Activated CD4-positive, alpha-beta T cell treated with anti-CD3 and anti-CD28 coated beads, Interleukin-2, amount 50 U/mL, for 48 hours (primary cell): ENCODE data around the gene EXOC5.
"Not testable (repeated sequence)": the region's sequence is repeated elsewhere in the genome, so short reads cannot be mapped to it uniquely, and the experiment has no call there.

Experiments
- DNase-seq, 2 experiments: peaks; one replicate each; pipeline ENCODE4 v3.0.0-alpha.2; 2020

Gene EXOC5

DNA sequence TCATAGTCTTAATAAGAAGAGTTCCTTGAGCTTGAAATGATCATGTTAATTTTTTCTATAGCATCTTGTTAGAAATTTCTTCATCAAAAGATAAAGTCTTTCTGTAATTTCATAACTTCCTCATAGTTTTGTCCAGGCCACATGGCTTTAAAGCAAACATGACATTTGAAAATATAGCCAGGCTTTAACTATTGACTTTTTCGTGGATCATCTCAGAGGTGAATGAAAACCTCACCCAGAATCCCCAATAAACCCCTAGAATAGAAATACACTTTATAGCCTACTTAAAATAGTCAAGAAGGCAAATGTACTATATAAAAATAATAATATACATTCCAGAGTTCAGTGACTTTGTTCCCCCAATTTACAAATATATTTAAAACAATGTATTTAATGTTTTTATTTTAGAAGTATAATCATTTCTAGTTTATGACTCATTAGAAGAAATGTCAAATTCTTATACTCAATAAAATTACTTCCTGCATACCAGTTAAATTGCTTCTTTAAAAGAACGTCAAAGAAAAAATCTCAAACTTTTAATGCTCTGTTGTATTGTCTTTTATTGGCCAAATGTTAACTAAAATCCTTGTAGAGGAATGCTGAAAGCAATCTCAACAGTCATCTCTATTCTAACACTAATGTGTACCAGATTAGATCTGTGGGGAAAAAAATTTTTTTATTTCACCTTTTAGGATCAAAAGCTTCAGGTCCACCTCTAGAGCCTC, 21.6 kb downstream of the EXOC5 start:
- no peak for DNase-seq

GRCh38 chr14:57245941-57246340, 22.8 kb downstream of the EXOC5 start:
- no peak for DNase-seq

GRCh38 chr14:57244106-57244505, 24.6 kb downstream of the EXOC5 start:
- no peak for DNase-seq

GRCh38 chr14:57243320-57243719, 25.4 kb downstream of the EXOC5 start:
- DNase-seq: no peak

DNA sequence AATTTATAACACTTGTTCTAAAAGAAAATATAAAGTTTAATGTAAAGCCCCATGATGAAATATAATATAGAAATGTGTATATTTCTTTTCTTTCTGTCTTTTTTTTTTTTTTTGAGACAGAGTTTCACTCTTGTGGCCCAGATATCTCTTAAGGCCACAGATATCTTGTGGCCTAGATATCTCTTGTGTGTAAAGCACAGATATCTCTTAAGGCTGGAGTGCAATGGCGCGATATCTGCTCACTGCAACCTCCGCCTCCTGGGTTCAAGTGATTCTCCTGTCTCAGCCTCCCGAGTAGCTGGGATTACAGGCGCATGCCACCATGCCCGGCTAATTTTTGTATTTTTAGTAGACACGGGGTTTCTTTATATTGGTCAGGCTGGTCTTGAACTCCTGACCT, 28.6 kb downstream of the EXOC5 start:
- not testable (repeated sequence) for DNase-seq

DNA sequence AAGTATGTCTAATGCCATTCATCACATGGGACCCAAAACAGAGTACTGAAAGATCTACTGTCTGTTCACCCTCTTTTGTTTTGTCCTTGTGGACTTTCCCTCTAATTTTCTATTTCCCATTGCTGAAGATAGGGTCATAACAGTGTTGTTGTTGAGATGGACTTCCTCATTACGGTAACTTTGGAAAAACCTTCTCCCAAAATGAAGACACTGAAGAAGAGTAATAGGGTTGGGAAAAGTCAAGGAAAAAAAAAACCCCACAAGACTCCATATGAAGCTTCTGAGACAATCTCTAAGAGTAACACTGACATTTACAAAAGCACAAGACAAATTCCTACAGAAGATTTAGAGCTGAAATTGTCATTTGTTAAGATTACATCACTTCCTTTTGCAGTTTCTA, 36.7 kb downstream of the EXOC5 start:
- no peak for DNase-seq

DNA sequence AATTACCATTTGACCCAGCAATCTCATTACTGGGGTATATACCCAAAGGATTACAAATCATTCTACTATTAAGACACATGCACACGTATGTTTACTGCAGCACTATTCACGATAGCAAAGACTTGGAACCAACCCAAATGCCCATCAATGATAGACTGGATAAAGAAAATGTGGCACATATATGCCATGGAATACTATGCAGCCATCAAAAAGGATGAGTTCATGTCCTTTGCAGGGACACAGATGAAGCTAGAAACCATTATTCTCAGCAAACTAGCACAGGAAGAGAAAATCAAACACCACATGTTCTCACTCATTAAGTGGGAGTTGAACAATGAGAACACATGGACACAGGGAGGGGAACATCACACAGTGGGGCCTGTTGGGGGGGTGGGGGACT, 40.4 kb downstream of the EXOC5 start:
- DNase-seq: not testable (repeated sequence)

DNA sequence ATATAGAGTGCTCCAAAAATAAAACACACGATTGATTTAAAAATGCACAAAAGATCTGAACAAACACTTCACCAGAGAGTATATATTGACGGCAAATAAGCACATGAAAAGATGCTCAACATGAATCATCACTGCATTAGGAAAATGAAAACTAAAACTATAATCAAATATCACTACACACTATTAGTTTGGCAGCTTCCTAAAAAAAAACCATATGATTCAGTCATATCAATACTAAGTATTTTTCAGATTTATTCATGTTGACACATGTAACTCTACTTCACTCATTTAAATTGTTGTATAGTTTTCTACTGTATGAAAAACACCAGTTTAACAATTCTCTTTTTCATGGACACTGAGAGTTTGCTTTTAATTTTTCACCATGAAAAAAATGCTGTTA, 41.6 kb downstream of the EXOC5 start:
- no peak for DNase-seq

DNA sequence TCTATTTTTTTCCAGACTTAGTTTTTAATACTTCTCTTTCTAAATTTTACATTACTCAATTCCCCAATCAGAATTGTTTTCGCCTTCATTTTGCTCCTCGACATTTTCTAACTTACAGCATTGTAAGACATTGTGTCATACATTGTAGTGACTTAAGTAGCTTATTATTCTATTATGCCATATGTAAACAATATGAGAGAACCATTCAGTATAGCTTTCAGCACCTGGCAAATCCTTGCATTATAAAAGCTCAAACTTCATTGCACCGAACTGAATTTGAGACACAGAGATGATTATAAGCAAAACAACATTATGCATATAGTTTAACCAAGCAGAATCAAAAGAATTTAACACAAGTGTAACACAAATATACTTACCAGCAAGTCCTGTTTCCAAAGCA, 46.8 kb downstream of the EXOC5 start:
- DNase-seq: no peak

DNA sequence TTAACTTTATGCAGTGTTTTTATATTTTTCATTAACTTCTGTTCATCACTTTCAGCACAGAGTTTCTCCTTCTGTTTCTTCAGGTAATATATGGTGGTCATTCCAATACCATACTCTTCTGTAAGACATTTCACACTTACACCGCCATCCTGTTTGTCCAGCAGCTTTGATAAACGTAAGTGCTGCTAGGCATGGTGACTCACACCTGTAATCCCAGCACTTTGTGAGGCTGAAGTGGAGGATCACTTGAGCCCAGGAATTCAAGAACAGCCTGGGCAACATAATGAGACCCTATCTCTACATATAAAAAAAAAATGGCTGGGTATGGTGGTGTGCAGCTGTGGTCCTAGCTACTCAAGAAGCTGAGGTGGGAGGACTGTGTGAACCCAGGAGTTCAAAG, 55.8 kb downstream of the EXOC5 start:
- DNase-seq: no peak

DNA sequence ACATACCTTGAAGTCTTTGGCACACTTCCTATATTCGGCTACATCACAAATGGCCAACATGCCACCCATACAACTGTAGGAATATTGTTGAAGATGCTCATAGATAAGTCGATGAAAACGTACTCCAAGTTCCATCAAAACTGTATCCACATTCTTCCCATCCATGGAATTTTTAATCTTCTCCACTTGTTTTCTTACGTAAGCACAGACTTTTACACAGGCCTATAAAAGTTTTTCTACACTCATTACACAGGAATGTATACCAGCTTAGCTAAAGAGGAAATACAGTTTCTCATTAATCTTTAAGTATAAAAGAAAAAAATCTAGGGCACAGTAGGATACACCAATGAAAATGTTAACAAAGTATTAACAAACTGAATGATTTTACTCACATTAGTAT, 59.1 kb downstream of the EXOC5 start:
- no peak for DNase-seq

DNA sequence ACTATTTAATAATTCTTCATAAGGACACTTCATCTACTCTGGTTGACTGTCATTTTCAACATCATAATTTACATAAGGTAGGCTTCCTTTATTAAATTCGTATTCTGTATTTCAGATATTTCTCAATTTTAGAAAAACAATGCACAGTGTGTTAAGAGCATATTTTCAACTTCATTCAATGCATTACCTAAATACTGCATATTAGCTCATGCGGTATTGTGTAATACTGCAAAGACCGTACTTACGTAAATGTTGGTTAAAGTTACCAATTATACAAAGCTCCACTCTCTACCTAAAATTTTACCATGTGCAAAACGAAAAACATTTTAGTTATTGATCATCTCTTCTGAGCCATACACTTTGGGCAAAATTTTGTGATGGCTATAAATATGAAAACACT, 62.8 kb downstream of the EXOC5 start:
- no peak for DNase-seq

GRCh38 chr14:57202672-57203071, 66.0 kb downstream of the EXOC5 start:
- DNase-seq: not testable (repeated sequence)

- DNase-seq: no peak
Observed at GRCh38 chr14:57199921-57200320, 68.8 kb downstream of the EXOC5 start.

DNA sequence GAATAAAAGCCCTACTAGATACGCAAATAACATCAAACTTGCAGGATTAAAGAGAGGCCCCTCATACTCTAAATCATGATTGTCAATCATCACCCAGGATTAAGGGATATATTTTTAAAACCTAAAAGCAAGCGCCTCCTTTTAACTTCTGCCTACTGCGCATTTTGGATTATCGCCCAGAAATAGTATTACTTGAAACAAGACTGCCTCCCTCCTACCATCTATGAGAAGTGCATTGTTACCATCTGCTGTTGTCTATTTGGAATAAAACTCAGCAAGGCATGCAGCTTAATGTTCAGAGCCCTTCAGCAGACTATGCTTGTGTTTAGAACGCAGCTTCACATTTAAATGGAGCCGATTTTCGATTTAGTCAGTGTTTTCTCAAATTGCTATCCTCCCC, 79.6 kb downstream of the EXOC5 start:
- DNase-seq: no peak

GRCh38 chr14:57182760-57183503, 85.8 kb downstream of the EXOC5 start:
- no peak for DNase-seq

DNA sequence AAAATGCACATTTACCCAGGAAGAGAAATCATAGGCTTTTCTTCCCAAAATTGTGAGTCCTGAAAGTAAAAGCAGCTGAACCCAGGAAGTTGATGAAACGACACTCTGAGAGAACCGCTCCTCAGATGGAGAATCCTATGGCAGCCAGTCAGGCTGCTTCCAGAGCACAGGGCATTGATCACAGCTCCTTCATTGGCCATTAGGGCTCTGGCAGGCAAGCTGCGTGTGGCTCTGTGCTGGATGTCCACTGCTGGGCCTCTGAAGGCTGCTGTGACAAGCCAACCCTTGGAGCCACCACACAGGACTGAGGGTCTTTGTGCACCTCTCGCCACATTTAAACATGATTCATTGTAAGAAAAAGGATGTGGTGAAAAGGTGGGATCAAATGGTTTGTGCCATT, 89.4 kb downstream of the EXOC5 start:
- DNase-seq: no peak

DNA sequence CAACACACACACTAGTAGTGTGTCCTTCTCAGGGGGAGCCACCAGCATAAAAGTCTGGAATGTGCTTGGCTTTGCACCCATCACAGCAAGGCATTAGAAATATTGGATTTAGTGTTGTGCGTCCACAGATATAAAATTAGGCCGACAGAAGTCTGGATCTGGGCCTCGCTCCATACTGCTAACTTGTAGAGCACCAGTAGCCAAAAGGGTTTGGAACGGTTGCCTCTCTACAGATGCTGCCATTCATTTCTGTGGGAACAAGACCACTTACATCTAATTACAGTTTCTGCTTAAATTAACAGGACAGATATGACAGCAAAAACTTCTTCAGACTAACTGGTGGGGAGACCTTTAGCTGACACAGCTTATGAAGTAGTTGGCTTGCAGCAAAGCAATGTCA, 94.2 kb downstream of the EXOC5 start:
- no peak for DNase-seq

DNA sequence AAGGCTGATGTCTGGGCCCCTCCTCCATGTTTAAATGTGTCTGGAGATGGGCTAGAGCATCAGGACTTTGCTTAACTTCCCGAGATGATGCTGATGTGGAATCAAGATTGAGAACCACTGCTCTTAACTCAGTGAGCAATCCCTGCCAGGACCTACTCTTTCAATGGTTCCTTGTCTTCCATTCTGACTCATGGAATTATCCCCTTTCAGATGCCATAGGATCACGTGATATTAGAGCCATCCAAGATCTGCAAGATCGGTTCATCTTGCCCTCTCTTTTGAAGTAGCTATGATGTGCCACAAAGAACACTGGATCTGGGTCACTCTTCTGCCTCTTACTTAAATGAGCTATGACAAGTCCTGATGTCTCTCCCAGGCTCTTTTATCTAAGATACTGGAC, 96.8 kb downstream of the EXOC5 start:
- DNase-seq: no peak

GRCh38 chr14:57171363-57171762, 97.3 kb downstream of the EXOC5 start:
- DNase-seq: no peak

DNA sequence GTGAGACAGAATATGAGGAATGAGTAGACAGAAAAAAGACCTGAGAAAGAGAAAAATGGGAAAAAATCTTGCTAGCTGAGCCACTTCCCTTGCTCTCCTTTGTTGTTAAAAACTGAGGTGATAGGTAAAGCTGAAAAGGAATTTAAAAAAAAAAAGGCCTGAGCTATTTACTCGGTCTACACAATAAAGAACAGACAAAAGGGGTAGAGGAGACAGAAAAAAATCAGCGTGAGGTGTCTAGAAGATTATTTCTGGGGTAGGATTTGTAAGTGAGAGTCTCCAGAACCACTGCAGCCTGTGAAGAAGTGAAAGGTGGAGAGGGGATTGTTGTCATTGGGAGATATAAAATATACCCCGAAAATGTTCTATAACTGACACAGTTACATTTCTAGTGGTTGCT, 98.8 kb downstream of the EXOC5 start:
- no peak for DNase-seq

- DNase-seq: no peak
Observed at GRCh38 chr14:57168138-57168679, 100.5 kb downstream of the EXOC5 start.

DNA sequence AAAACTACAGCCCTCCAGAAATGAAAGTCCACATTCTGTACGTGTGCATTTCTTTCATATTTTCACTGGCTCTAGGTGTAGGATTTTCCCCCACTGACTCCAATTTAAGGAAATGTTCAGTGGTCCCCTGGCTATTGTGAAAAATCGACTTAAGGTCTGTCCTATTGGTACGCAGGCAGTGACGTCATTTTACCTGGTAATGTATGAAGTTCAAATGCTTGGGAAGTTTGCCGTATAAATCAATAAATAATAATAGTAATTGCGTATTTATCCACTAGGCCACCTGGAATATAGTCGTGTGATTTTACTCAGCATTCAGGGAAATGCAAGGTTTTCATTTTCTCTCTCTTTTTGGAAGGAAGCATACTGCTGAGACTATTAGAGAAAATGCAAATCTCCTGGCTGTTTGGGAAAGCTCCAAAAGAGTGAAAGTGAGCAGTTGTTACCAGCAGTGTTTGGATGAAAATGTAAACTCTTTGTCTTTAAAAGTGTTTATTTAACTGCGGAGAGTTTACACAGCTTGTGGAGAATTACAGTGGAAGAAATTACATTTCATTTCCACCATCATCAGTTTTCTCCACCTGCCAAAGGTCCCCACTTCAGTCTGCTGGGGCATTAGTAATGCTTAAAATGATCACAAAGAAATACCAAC, 107.0 kb downstream of the EXOC5 start:
- no peak for DNase-seq

DNA sequence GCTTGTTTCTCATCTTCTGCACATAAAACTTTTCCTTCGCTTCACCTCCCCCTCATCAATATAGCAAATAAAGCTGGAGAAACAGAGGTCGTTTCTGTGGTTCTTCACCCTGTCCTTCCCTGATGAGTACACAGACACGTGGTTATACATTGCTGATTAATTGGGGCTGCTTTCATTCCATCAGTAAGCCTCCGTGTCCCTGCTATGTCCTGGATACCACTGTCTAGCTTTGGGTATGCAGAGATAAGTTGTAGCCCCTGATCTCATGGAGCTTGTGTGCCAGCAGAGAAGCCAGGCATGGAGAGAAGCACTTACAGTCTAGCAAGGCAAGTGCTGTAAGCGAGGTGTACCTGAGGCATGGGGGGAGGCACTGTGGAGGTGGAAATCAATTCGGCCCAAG, 108.4 kb downstream of the EXOC5 start:
- DNase-seq: no peak
